IPS-15b (cell line): Measurements from ENCODE around the gene FBXO42.

ENCODE experiments used
- H3K27me3 ChIP-seq: one replicate; pipeline ENCODE4 v1.6.1; 2013; ENCODE audit warnings: low read length; ENCODE audit not compliant: control insufficient read depth, insufficient read depth
- H3K36me3 ChIP-seq: one replicate; pipeline ENCODE4 v1.6.1; 2013; ENCODE audit warnings: low read length; ENCODE audit not compliant: control insufficient read depth, insufficient read depth
- H3K4me1 ChIP-seq: one replicate; pipeline ENCODE4 v1.6.1; 2013; ENCODE audit warnings: mild to moderate bottlenecking, low read length; ENCODE audit not compliant: control insufficient read depth, insufficient read depth
- H3K4me3 ChIP-seq: one replicate; pipeline ENCODE4 v1.5.1; 2013; ENCODE audit warnings: low read depth, low read length
- H3K9ac ChIP-seq: one replicate; pipeline ENCODE4 v1.6.1; 2013; ENCODE audit warnings: low read depth, mild to moderate bottlenecking, low read length
- H3K9me3 ChIP-seq: one replicate; pipeline ENCODE4 v1.6.1; 2013; ENCODE audit warnings: mild to moderate bottlenecking, low read length; ENCODE audit not compliant: control insufficient read depth, insufficient read depth

Gene FBXO42

GRCh38 chr1:16351994-16352841, at the start of gene FBXO42:
Gene FBXO42, minus strand, starts transcription at chr1:16352480. Its CDS starts 37,062 bp downstream, at chr1:16315418.
- Histone ChIP-seq H3K9me3 (no peaks in the 10 kb centered on the region), H3K27me3 (no peaks in the 10 kb centered on the region), H3K36me3 (no peaks in the 10 kb centered on the region), H3K4me1 (no peaks in the 10 kb centered on the region), H3K9ac (peak within 1 kb of the TSS; percentile 56), H3K4me3 (peak within 1 kb of the TSS; percentile 93)

GRCh38 chr1:16398371-16398953, 46.2 kb upstream of the FBXO42 start:
- no peak overlapping the region for H3K9ac ChIP-seq
- H3K4me3 ChIP-seq = no peak overlapping the region
- H3K9me3 ChIP-seq = no peaks in the 10 kb centered on the region
- no peaks in the 10 kb centered on the region for H3K27me3 ChIP-seq
- H3K4me1 ChIP-seq = no peaks in the 10 kb centered on the region
- H3K36me3 ChIP-seq = peaks cover 40% of the 10 kb centered on the region

GRCh38 chr1:16397120-16397519, 44.8 kb upstream of the FBXO42 start:
- Histone ChIP-seq H3K9me3 (no peaks in the 10 kb centered on the region), H3K9ac (no peak overlapping the region), H3K4me3 (no peak overlapping the region), H3K27me3 (no peaks in the 10 kb centered on the region), H3K36me3 (peaks cover 40% of the 10 kb centered on the region), H3K4me1 (peaks cover 5% of the 10 kb centered on the region)

GRCh38 chr1:16396591-16396990, 44.3 kb upstream of the FBXO42 start:
- Histone ChIP-seq H3K9me3 (no peaks in the 10 kb centered on the region), H3K9ac (no peak overlapping the region), H3K4me1 (peaks cover 5% of the 10 kb centered on the region), H3K27me3 (no peaks in the 10 kb centered on the region), H3K36me3 (peaks cover 40% of the 10 kb centered on the region), H3K4me3 (no peak overlapping the region)

GRCh38 chr1:16394977-16395376, 42.7 kb upstream of the FBXO42 start:
- H3K27me3 ChIP-seq = no peaks in the 10 kb centered on the region
- no peaks in the 10 kb centered on the region for H3K9me3 ChIP-seq
- no peak overlapping the region for H3K4me3 ChIP-seq
- peaks cover 40% of the 10 kb centered on the region for H3K36me3 ChIP-seq
- peaks cover 5% of the 10 kb centered on the region for H3K4me1 ChIP-seq
- H3K9ac ChIP-seq = no peak overlapping the region

- peaks cover 31% of the 10 kb centered on the region for H3K36me3 ChIP-seq
- peaks cover 5% of the 10 kb centered on the region for H3K4me1 ChIP-seq
- H3K9me3 ChIP-seq = no peaks in the 10 kb centered on the region
- no peak overlapping the region for H3K9ac ChIP-seq
- no peak overlapping the region for H3K4me3 ChIP-seq
- no peaks in the 10 kb centered on the region for H3K27me3 ChIP-seq
Observed at GRCh38 chr1:16393570-16394521, 41.6 kb upstream of the FBXO42 start.

GRCh38 chr1:16392740-16393569, 40.7 kb upstream of the FBXO42 start:
- Histone ChIP-seq H3K4me3 (no peak overlapping the region), H3K4me1 (peaks cover 5% of the 10 kb centered on the region), H3K36me3 (peaks cover 26% of the 10 kb centered on the region), H3K9me3 (no peaks in the 10 kb centered on the region), H3K9ac (no peak overlapping the region), H3K27me3 (no peaks in the 10 kb centered on the region)

GRCh38 chr1:16391411-16391810, 39.1 kb upstream of the FBXO42 start:
- Histone ChIP-seq H3K9ac (no peak overlapping the region), H3K27me3 (no peaks in the 10 kb centered on the region), H3K4me1 (peaks cover 6% of the 10 kb centered on the region), H3K4me3 (no peak overlapping the region), H3K9me3 (no peaks in the 10 kb centered on the region), H3K36me3 (peaks cover 19% of the 10 kb centered on the region)

GRCh38 chr1:16387201-16388188, 35.2 kb upstream of the FBXO42 start:
- Histone ChIP-seq H3K36me3 (no peaks in the 10 kb centered on the region), H3K9me3 (no peaks in the 10 kb centered on the region), H3K4me3 (no peak overlapping the region), H3K27me3 (no peaks in the 10 kb centered on the region), H3K4me1 (peaks cover 23% of the 10 kb centered on the region), H3K9ac (no peak overlapping the region)

- H3K9ac ChIP-seq = no peak overlapping the region
- H3K27me3 ChIP-seq = no peaks in the 10 kb centered on the region
- no peak overlapping the region for H3K4me3 ChIP-seq
- H3K36me3 ChIP-seq = no peaks in the 10 kb centered on the region
- no peaks in the 10 kb centered on the region for H3K9me3 ChIP-seq
- peaks cover 21% of the 10 kb centered on the region for H3K4me1 ChIP-seq
Observed at GRCh38 chr1:16386454-16387113, 34.3 kb upstream of the FBXO42 start.
